GM18867 (cell line): ENCODE data around the gene IMPG2.

Experiments used
- ATAC-seq: cut with Tn5 transposase; IDR thresholded peaks from one replicate; pipeline ENCODE4 v1.9.1; 2021; ENCODE audit warnings: mild to moderate bottlenecking, moderate library complexity; ENCODE audit not compliant: unreplicated experiment

Gene IMPG2

GRCh38 chr3:101243285-101244211, 76.8 kb downstream of the IMPG2 start:
- ATAC-seq, result no peak

GRCh38 chr3:101240719-101241399, 79.5 kb downstream of the IMPG2 start:
- no peak for ATAC-seq

DNA sequence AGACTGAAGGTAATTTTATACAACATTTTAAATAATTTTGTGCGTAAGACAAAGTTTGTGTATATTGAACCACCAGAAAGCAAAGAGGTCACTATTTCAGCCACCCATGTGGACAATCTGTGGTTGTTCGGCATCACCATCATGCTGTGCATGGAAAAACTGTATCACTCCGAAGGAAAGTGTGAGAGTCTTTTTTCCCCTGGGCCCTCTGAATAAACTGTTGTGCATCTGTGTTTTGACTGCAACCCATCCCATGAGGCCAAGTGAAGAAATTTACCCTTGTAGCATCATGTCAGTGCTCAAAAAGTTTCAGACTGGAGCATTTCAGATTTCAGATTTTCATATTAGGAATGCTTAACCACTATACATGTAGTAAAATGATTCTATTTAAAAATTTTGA, 85.3 kb downstream of the IMPG2 start:
- ATAC-seq, result no peak

DNA sequence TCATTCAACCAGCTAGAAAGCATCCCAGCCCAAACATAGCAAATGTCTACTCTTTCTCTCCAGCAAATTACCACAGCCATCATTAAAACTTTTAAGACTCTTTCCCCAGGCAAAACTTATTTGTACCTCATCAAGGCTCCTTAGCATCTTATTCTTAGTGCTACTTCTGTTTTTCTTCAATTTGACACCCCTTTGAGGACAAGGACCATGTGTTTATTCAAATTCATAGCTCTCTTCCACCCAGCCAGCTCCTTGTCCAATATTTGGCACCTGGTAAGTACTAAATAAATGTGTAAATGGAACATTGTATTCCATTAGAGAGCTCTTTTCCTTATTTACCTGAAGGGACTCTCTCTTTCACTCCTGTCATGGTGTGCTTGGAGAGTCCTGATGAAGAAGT, 89.8 kb downstream of the IMPG2 start:
- ATAC-seq, result no peak

DNA sequence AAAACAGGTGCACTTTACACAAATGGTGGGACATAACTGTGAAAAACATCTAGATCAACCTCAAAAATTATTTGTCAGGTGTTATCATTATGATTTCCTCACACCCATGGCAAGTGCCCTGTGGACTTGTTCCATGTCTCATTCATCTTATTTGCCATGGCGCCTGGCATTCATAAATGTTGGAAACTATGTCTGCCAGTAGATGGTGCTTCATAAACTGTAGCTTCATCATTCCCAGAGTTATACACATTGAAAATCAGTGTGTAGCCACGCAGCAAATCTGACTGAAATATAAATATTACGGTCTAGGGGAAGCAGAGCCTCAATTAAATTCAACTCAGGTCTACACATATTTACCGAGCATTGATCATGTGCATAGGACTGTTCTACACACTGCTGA, 90.7 kb downstream of the IMPG2 start:
- ATAC-seq, result no peak

DNA sequence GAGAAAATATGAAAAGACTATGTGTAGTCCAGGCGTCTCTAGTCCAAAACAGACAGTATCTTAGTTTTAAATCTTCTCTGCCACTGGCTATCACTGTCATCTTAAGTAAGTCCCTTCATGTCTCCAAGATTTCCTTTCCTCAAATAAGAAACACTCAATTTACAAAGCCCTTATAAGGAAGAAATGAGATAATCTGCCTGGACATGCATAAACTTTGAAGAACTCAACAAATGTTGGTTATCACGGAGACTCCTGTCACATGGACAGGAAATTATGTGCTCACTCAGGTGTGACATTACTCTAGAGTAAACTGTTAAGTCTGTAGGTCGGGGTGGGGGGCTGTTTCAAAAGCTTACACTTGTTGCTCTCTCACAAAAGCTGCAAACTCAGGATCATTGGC, 91.9 kb downstream of the IMPG2 start:
- ATAC-seq, result no peak

DNA sequence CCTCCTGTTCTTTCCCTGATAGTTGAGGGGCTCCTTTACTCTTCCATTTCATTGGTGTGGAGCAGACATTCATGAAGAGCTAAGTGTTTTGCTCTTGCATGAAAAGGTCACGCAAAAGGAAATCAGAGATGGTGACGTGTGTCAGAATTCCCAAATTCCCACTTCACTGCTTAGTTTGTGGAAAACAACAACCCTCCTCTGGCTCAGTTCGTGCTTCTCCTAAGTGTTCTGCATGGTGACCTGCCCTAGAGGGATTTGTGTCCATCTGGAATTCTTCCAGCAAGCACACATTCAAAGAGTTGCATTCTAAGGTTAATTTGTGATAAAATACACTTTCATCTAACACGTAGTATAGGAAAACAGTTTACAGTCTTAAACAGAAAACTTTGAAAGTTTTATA, 95.6 kb downstream of the IMPG2 start:
- ATAC-seq, result no peak

DNA sequence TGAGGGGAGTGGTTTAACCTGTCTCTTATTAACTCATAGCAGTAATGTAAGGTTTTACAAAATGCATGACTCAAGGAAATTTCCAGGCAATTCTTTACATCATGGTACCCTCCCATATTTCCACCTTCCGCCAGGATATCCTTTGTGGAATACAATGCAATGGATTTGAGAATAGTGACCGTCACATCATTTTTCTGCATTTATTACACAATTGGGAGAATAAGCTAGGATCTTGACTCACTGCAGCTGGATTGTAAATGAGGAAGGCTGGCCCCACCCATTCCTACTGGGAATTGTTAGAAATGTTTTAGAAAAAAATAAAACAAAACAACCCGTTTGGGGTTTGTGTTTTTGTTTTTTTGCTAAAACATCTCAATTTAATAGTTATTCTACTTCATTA, 97.4 kb downstream of the IMPG2 start:
- ATAC-seq, result no peak

- no peak for ATAC-seq
These were observed 100.4 kb downstream of the IMPG2 start for GRCh38 chr3:101219842-101220560.

DNA sequence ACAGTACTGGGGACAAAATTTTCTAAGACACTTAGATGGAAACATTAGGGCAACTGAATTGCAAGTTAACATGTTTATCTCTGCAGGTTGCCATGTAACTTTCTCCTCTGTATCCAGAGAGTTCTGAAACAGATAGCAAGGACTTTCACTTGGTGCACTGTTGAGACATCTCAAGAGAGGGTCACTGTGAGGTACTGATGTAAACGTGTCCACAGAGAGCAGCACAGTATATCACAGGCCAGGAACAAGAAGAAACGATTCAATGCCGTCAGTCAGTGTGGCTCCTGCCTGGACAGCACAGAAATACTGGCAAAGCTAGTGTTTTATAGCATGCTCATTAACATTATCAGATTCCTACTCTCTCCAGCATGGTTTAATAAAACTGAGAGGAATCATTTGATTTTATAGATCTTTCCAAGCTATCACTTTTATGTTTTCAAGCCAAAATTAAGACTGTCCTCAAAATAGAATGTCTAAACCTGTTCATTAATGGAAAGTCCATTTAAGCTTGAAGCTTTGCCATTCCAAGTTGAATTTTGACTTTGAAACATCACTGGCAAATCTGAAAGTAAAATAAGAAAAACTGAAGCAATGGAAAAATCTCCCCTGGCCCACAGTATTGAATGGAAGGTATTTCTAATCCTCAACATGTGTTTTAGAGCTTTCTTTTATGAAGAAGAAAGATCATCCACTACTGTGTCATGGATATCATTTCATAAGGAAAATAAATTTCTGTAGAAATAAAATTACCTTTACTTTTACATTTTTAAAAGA, 102.7 kb downstream of the IMPG2 start:
- ATAC-seq, result no peak

DNA sequence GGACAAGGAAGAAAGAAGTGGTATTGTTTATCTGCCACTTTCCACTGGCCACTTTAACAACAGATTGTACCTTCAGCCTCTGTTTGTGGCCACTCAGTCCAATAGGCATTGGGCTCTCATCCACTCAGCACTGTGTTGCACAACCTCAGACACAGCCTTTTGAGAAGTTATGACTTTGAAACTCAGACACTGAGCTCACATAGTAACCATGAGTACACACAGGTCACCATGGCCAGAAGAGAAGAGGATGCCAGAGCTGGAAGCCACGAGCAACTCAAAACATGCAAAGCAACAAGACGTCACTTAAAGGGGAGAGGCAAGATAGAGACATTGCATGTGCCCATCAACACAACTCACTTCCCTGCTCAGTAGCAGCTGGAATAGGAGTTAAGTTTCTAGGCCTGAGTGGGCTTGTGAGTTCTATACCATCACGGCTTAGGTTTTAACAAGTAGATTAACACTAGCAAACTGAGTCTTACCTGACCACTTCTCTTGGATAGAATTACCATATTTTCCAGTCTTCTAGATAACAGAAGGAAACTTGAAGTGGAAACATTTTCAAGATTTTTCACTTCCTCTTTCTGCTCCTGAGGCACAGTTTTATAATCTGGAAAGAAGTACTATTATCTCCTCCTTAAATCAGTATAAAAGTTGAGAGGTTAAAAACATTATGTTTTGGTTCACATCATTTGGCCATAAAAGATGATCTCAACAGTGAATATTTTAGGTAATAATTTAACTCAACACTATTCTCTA, 103.5 kb downstream of the IMPG2 start:
- ATAC-seq, result peak; percentile 46

GRCh38 chr3:101212730-101213129, 107.6 kb downstream of the IMPG2 start:
- ATAC-seq, result no peak

DNA sequence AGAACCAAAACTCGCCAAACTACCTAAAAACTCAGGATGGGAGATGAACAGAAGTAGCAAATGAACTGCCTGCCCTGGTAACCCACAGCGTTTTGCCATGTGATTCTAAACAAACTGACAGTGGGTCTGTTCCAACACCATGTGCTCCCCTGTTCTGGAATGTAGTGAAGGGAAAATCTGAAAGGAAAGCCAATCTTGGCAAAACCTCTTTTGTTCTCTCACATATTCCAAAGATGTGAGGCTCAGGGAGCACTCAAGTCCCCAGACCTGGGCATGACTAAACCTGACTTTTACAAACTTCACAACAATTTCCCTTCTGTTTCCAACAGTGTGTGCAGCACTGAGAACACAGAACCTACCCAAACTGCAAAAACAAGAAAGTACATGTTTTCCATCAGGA, 116.1 kb downstream of the IMPG2 start:
- no peak for ATAC-seq

DNA sequence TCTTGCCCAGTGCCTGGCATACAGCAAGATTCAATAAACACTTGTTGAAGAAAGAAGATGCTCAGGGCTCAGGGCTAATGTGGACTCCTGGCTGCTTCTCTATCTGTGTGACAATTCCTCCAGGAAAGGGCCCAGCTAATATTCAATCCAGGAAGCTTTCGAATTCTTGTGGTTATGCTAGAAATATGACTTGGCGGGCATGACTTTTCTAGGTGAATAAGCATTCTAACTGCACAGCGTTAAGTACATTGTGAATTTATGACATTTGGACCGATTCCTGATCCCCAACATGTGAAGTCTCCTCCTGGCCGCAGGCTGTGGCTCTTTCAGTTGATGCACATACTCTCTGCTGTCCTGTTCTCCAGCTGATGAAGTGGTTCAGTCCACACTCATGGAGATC, 117.0 kb downstream of the IMPG2 start:
- no peak for ATAC-seq

- ATAC-seq, result no peak
These were observed 117.7 kb downstream of the IMPG2 start for GRCh38 chr3:101202640-101203039.

DNA sequence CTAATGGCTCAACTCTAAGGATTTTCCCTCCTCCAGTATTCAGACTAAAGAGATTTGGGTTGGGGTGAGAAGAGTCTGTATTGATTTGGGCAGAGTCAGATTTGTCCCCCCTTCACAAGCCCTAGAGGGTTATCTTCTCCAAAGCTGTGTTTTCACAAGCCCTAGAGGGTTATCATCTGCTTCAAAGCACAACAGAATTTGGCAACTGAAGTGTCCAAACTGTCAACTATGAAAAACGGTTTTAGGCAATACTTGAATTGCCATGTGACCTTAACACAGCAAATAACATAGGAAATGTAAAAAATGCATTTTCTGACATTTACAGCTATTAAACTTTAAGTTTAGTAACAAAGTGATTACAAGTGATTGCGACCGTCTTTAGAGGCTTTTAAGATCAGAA, 119.9 kb downstream of the IMPG2 start:
- no peak for ATAC-seq

DNA sequence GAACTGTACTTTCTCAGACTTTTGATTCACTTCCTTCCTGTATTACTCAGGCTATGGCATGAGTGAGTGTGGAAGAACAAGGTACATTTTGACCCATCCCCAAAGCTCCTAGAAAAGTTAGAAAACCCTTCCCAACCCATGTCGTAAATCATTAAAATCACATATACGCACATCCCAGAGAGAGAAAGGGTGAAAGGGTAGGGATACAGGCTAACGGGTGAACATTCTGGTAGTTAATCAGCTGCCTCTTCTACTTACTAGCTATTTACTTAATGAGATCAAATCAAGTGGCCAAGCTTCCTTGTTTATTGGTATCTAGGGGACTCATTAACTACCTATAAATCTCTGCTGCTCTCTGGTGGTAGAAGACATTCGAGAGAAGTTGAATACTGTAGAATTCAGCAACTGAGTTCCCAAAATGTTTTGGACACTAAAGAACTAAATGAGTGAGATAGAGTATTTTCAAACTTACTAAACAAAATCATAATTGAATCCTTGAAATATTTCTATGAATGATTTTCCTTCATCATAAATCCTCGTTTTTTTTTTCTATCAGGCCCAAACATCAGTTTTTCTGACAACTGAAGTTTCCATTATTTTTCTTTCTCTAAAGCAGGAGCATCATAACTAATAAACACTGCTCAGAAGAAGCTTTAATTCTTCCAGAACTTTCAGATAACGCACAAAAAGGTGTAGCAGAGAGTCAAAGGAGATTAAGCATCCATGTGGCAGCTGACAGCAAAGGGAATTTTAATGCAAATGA, 124.2 kb downstream of the IMPG2 start:
- ATAC-seq, result peak; percentile 47

DNA sequence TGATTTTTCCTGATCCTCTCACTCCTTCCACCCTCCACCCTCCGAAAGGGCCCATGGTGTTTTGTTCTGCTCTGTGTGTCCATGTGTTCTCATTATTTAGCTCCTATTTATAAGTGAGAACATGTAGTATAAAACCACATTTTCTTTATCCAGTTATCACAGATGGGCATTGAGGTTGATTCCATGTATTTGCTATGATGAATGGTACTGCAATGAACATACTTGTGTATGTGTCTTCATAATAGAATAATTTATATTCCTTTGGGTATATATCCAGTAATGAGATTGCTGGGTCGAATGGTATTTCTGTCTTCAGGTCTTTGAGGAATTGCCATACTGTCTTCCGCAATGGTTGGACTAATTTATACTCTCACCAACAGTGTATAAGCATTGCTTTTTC, 126.0 kb downstream of the IMPG2 start:
- ATAC-seq, result no peak

GRCh38 chr3:101193957-101194356, 126.4 kb downstream of the IMPG2 start:
- no peak for ATAC-seq
